Hematopoietic multipotent progenitor cell (in vitro differentiated cells): ENCODE results near the gene PDAP1. TPM values are rescaled to one million over a fixed set of nuclear protein-coding genes. Genes with fewer than 3 reads are reported as not detected.

Experiments
- DNase-seq, 3 donors: peaks; one replicate each; pipeline ENCODE4 v3.0.0-alpha.2; 2011 to 2015; ENCODE audit warnings: low read depth in 2 of 3, low spot score in 2 of 3
- total RNA-seq: library from RNA; depleted of rRNA; stranded (reverse); fragments of >200 nt; gene quantifications from one replicate; pipeline ENCODE4 v1.2.3, GENCODE V29; 2012

The PDAP1 gene
- total RNA-seq, 1 donor: 14.3 TPM

DNA sequence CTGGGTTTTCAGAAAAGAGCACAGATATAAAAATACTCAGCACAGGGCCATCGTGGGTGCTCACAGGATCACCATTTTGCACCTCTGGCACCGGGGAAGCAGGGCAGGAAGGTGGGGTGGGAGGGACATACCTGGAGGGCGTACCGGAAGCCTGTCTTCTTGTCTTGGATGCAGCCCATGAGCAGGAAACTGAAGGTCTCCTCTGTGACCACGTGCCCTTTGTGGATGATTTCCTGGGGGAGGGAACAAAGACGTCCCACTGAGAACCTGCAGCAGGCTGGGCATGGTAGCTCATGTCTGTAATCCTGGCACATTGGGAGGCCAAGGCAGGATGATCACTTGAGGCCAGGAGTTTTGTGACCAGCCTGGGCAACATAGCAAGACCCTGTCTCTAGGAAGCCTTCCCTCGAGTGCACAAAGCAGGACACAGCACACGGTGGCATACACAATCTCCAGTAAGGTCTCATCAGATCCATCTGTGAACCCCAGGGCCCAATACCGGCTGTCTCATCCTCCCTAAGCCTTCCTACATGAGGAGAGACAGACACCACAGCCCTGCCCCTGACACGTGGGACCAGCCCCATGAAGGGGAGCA lies 20.7 kb upstream of the PDAP1 start:
- no peak for DNase-seq

DNA sequence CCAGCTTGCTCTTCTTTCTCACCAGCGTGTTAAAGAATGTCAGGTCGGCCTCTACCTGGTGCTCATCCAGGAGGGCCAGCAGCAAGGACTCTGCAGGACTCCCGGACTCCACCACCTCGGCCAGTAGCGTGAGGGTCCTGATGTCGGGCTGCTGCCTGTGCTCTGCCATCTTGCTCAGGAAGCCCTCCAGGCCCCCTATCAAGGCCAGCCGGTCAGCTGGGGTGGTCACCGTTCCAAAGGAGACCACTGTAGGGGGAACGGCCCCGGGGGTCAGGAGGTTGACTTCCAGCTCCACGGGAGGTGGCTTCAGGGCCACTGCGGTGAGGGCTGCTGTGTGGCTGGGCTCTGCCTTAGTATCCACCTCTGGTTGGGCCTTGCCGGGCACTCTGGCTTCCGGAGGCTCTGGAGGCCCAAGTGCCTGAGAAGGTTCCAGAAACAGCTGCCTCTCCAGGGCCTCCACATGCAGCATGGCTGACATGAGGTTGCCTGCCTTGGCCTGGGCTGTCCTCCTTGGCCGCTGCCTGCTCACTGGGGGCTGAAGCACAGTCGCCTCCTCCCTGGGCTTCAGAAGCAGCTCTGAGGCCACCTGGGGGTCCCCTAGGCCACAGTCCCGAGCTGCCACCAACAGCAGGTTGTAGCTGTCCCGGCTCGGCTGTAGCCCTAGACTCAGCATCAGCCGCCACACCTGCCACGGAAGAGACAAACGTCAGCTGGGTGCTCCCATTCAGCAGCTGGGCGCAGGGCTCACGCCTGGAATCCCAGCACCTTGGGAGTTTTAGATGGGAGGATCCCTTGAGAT lies 16.7 kb upstream of the PDAP1 start:
- DNase-seq: no peak

GRCh38 chr7:99422625-99423024 lies 14.2 kb upstream of the PDAP1 start:
- no peak for DNase-seq

- DNase-seq: no peak
These were observed 13.8 kb upstream of the PDAP1 start for GRCh38 chr7:99422186-99422585.

DNA sequence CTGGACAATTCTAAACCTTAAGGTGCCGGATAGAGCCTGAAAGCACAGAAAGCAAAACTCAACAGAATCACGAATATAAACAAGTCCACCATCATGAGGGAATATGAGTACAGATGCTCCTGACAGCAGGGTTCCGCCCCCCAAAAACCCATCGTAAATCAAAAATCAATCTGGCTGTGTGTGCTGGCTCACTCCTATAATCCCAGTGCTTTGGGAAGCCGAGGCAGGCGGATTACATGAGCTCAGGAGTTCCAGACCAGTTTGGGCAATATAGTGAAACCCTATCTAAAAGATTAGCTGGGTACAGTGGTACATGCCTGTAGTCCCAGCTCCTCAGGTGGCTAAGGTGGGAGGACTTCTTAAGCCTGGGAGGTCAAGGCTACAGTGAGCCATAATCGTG lies 12.6 kb upstream of the PDAP1 start:
- DNase-seq: no peak

DNA sequence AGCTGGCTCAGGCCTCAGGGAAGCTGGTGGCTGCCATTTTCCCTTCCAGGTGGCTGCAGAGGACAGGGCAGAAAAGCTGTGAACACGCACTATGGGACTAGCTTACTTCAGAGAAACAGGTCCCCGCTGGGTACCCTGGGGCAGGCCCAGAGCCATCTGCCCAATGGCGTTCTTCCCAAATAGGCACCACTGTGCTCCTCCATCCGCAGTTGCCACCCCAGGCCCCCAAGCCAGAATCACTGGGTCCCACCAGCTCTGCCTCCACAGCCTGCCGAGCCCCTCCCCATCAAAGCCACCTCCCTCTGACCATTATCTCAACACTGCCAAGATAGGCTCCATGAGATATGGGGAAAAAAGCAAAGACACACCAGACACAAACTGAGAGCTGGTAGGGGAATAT lies 11.8 kb upstream of the PDAP1 start:
- no peak for DNase-seq

DNA sequence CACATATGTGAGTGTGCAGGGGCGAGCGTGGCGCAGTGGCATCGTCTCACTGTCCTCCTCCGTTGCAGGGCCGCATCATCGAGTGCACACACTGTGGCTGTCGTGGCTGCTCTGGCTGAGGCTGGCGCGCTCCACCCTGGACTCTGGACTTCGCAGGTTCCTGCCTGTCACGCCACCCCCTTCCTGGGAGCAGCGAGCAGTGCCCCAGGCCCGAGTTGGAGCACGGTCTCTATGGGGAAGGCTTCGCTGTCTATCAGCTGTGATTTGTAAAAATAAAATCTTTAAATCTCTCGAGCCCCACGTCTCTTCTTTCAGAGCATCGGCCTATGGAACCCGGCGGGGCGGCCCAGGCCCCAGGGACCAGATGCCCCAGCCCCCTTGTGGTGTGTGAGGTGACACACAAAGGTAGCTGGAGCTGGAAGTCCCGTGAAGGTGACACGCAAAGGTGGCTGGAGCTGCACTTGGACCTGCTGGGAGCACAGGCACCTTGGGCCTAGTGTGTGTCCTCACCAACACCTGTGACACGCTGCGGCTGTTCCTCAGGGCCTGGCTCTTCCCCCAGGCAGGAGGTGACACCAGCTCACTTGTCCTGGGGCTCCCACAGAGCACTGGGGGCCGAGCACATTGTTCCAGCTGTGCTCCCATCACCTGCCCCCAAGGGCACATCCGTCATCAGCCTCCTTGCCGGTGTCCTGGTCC lies 11.1 kb upstream of the PDAP1 start:
- DNase-seq: no peak

DNA sequence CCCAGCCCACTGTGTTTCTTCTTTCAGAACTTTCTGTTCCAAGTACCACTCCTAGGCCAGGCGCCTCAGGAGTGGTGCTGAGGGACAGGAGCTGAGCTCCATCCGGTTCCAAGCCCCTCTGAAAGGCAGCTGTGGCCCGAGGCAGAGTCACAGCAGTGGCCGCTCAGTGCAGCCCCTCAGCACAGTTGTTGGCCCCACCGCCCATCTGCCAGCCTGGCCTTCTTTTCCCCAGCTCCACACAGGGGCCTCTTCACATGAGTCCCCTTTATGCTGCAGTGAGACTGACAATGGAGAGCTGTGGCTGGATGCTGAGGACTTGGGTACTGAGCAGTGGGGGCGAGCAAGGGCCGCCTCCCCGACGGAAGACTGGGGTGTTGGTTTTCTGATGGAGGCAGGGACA lies 9.9 kb upstream of the PDAP1 start:
- DNase-seq: no peak

DNA sequence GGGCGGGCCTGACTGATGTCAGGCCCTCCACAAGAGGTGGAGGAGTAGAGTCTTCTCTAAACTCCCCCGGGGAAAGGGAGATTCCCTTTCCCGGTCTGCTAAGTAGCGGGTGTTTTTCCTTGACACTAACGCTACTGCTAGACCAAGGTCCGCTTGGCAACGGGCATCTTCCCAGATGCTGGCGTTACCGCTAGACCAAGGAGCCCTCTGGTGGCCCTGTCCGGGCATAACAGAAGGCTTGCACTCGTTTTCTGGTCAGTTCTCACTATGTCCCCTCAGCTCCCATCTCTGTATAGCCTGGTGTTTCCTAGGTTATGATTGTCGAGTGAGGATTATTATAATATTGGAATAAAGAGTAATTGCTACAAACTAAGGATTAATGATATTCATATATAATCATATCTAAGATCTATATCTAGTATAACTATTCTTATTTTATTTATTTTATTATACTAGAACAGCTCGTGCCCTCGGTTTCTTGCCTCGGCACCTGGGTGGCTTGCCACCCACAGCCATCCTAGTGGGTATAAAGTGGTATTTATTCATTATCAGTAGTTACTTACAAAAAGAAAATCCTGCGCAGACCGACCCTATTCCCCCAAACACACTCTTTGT lies 7.2 kb upstream of the PDAP1 start:
- peak in 1 of 3 donors; percentile 21 for DNase-seq

DNA sequence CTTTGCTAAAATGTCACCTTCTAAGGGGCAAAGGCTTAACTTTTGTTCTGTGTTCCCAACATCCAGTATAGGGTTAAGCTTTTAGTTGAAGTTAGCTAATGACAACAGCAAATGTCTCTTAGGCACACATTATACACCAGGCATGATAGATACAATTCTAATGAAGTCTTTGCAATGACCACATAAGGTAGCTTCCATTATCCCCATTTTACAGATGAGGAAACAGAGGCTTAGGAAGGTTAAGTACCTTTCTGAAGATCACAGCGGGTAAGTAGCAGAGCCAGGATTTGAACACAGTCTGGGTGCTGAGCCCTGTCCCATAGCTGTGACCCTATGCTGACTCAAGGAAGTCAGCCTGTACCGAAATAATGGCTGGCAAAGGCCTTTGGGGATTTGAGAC lies 2.2 kb upstream of the PDAP1 start:
- no peak for DNase-seq

DNA sequence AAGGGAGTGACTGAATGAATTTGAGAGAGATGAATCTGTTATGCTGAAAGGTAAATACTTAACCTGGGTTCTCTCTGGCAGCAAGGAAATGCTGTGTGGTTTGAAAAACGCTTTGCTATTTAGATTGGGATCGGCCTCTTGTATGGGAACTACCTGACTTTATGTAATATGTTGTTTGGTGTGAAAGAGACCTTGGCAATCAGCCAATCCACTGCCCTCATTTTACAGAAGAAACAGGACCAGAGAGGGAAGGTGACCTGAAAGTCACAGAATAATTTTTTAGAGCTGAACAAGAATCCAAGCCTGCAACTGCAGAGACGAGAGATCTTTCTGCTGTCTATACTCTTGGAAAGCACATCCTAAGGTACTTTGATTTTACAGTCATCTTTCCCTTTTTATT lies 1.4 kb upstream of the PDAP1 start:
- no peak for DNase-seq

DNA sequence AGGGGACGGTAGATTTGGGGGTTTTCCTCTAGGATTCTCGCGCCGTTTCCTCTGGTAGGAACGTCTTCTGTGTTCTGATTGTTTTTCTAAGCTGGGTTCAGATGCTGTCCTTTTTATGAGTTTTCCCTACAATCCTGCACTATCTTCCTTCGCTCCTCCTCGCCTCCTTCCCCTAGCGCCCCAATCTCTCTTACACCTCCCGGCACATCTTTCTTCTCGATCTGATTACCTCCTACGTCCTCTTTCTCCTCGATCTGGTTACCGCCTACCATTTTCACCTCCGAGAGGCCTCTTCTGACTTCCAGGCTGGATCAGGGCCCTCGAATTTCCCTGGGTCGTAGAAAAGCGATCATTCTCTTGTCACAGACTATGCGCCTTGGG lies 785 bp upstream of the PDAP1 start:
- DNase-seq: peak in 1 of 3 donors; percentile 49

DNA sequence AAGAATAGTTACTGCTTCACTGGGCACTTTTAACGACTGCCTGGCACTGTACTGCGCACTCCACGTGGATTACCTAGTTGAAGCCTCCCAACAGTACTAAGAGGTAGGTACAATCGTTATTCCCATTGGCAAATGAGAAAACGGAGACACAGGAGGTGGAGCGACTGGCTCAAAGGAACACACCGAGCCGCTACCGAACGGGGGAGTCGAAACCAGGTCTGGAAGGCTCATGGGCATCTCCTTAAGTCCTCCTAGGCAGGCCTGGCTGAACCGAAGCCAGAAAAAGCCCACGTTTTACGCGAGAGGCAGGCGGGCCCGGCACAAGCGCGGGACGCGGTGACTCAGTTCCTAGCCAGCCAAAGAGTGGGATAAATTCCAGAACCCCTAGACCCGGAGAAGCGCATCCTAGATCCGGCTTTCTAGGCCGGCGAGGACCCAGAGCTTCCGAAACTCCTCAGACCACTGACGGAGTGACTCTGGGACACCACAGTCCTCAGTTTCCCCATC lies 472 bp downstream of the PDAP1 start:
- peak in 2 of 3 donors; percentile 28 to 37 for DNase-seq

GRCh38 chr7:99406557-99406956 lies 1.8 kb downstream of the PDAP1 start:
- DNase-seq: no peak

DNA sequence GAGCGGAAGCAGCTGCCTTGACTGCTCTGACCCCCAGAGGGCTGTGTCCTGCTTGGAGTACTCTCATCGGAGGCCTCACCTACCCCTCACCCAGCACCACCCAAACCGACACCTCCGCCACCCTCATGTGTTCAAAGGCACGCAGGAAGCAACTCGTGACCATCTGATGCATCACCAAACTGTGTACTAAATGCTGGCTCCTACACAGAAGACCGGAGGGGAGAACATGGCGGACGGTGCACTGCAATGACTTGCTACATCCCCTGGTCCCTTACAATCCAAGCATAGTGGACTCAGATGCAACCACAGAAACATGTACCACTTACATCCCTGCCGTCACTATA lies 3.4 kb downstream of the PDAP1 start:
- DNase-seq: no peak

DNA sequence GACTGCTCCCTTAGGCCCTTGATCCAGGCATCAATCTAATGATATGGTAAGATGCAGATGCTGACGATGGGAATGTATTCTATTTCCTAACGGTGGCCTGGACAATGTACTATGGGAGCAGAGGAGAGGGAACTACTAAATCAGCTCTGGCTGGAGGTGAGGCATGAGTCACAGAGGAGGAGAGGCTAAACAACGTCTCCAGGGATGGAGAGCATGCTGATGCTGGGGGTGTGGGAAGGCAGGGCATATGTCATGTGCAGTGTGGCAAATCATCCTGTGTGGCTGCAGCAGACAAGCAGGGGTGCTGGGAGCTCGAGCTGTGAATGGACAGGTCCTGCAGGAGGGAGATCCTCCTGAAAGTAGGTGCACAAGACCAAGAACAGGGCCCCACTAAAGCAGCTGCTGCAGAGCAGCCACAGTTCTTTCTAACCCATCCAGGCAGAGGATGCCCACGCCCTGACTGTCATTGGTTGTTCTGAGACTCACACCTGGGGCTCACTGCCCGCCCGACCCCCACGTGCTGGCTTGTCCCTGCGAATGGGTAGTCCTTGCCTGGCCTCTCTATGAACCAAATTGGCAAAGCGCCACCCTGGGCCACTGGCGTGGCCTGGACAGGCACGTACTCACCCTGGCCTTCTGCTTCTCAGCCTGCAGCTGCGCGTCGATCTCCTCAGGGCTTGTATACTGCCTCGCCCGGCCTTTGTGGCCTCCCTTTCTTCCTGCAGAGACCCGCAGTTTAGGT lies 4.0 kb downstream of the PDAP1 start:
- no peak for DNase-seq

DNA sequence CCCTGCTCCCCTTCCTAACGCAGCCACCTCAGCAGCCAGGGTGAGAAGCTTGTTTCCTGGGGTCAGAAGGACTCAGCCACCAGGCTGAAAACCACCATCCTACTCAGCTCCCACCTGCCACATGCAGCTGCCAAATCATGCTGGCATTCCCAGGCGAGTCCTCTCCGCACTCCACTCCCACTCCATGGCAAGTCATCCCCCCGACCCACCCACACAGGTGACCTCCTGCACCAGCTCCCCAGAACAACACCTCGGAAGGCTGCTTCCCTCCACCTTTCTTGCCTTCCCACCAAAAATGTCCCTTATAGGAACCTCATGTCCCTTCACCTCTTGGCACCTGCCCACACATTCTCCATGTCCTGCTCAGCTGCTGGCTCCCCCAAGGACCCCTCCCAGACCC lies 4.6 kb downstream of the PDAP1 start:
- no peak for DNase-seq

DNA sequence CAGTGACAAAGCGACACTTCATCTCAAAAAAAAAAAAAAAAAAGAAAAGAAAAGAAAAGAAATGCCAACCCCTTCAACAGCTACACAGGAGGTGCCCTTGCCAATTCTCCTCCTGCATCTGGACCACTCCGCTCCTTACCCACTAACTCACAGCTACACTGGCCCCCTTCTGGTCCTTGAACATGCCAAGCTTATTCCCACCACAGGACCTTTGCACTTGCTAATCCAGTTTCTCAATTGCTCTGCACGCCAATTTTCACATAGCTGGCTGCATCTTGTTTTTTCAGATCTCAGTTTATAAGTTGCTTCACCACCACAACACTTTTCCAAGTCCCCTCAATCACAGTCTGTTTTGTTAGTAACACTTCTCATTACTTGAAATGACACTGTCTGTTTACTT lies 5.5 kb downstream of the PDAP1 start:
- DNase-seq: no peak

GRCh38 chr7:99399597-99399996 lies 8.8 kb downstream of the PDAP1 start:
- DNase-seq: no peak

DNA sequence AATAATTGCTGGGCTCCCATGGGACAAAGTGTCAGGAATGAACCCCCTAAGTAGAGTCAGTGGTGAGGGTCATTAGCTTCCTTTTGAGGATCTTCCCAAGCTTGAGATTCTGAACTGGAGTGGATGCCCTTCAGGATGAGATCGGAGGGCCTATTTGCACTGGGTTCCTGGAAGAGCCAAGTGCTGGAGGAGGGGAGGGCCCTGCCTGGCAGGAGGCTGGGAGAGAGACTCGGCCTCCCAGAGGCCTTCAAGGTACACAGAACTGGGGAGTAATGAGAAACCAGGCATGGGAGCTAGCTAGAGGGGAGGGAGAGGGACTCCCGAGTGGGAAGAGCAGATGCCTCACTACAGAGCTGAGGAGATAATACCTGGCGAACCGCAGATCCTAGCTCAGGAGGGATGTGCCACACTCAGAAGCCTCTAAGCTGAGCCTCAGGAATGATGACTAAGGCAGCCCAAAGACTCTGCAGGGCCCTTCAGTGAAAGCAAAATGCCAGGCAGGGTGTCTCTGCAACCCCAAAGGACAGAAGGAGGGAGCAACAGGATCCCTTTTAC lies 9.4 kb downstream of the PDAP1 start:
- DNase-seq: no peak
